Measurements from ENCODE around the gene OTUB2.

Gene OTUB2

DNA sequence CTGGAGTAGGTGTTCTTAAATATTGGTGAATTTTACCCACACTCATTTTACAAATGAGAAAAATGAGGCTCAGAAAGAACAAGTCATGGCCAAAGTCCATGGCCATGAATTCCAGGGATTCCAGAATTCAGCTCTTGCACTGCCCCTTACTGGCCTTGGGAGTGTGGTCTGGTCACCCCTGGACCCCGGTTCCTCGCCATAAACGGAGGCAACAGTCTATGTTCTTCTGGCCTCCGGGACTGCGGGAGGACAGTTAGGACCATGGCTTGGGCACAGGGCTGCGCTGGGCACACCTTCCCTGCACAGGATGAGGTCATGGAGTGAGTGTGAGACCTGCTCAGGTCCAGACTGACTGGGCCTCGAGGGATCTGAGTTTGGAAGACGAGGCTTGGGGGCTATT lies 22.1 kb upstream of the OTUB2 start:
- Histone ChIP-seq H3K27me3 (replicated peaks; ENCODE audit: insufficient read depth, low read length) (no peaks in the 10 kb centered on the region), H3K27ac (ENCODE audit: low read length) (no peak overlapping the region), H3K9ac (ENCODE audit: low read length) (no peak overlapping the region), H3F3A (ENCODE audit: insufficient read depth, low read length) (peaks cover 10% of the 10 kb centered on the region; the same call in 1 of the 2 replicates), H3K9me2 (replicated peaks; ENCODE audit: insufficient read depth, low read length) (no peaks in the 10 kb centered on the region), H4K20me1 (ENCODE audit: insufficient read depth, low read length) (no peaks in the 10 kb centered on the region), H3K36me3 (replicated peaks; ENCODE audit: insufficient read depth, low read length) (no peaks in the 10 kb centered on the region), H3K4me2 (ENCODE audit: low read depth, low read length) (no peak overlapping the region), H3K4me3 (ENCODE audit: low read length) (no peak overlapping the region), H3K9me3 (replicated peaks; ENCODE audit: insufficient read depth, low read length) (no peaks in the 10 kb centered on the region), H3K4me1 (ENCODE audit: low read length) (peaks cover 14% of the 10 kb centered on the region), H2AFZ (ENCODE audit: low read length) (no peak overlapping the region), H3K79me2 (ENCODE audit: low read length) (no peaks in the 10 kb centered on the region)
- TF ChIP-seq EZH2phosphoT487 (IDR thresholded peaks at IDR 0.05; ENCODE audit: low read length) = no peak
- TF ChIP-seq CTCF (IDR thresholded peaks at IDR 0.05; ENCODE audit: low read length) = no peak
- no peak for TF ChIP-seq EZH2 (optimal IDR thresholded peaks at IDR 0.05; ENCODE audit: low read depth, low read length)
- DNase-seq = no peak

- DNase-seq = no peak
- no peak overlapping the region for H3K4me2 ChIP-seq (ENCODE audit: low read depth, low read length)
- peaks cover 20% of the 10 kb centered on the region for H3F3A ChIP-seq (ENCODE audit: insufficient read depth, low read length)
- H3K9me2 ChIP-seq (replicated peaks; ENCODE audit: insufficient read depth, low read length) = no peaks in the 10 kb centered on the region
- H2AFZ ChIP-seq (ENCODE audit: low read length) = no peak overlapping the region
- no peaks in the 10 kb centered on the region for H3K36me3 ChIP-seq (replicated peaks; ENCODE audit: insufficient read depth, low read length)
- H3K9ac ChIP-seq (ENCODE audit: low read length) = no peak overlapping the region
- no peaks in the 10 kb centered on the region for H3K79me2 ChIP-seq (ENCODE audit: low read length)
- TF ChIP-seq CTCF (IDR thresholded peaks at IDR 0.05; ENCODE audit: low read length) (peak; percentile 29), EZH2 (optimal IDR thresholded peaks at IDR 0.05; ENCODE audit: low read depth, low read length) (no peak)
- no peak overlapping the region for H3K27ac ChIP-seq (ENCODE audit: low read length)
- no peaks in the 10 kb centered on the region for H4K20me1 ChIP-seq (ENCODE audit: insufficient read depth, low read length)
- H3K4me3 ChIP-seq (ENCODE audit: low read length) = no peak overlapping the region
- H3K27me3 ChIP-seq (replicated peaks; ENCODE audit: insufficient read depth, low read length) = no peaks in the 10 kb centered on the region
- no peaks in the 10 kb centered on the region for H3K9me3 ChIP-seq (replicated peaks; ENCODE audit: insufficient read depth, low read length)
- peaks cover 23% of the 10 kb centered on the region for H3K4me1 ChIP-seq (ENCODE audit: low read length)
Observed at GRCh38 chr14:94005324-94006073, 20.6 kb upstream of the OTUB2 start.

GRCh38 chr14:94008234-94008633 lies 17.9 kb upstream of the OTUB2 start:
- H3K36me3 ChIP-seq (replicated peaks; ENCODE audit: insufficient read depth, low read length) = no peaks in the 10 kb centered on the region
- H3K27ac ChIP-seq (ENCODE audit: low read length) = peak overlapping the region; percentile 96; the same call in 1 of the 2 replicates
- H3K4me3 ChIP-seq (ENCODE audit: low read length) = no peak overlapping the region
- no peak overlapping the region for H2AFZ ChIP-seq (ENCODE audit: low read length)
- H3K9ac ChIP-seq (ENCODE audit: low read length) = no peak overlapping the region
- DNase-seq = no peak
- H3K4me2 ChIP-seq (ENCODE audit: low read depth, low read length) = no peak overlapping the region
- TF ChIP-seq CTCF (IDR thresholded peaks at IDR 0.05; ENCODE audit: low read length) = no peak
- TF ChIP-seq EZH2 (optimal IDR thresholded peaks at IDR 0.05; ENCODE audit: low read depth, low read length) = no peak
- no peak for TF ChIP-seq EZH2phosphoT487 (IDR thresholded peaks at IDR 0.05; ENCODE audit: low read length)
- no peaks in the 10 kb centered on the region for H3K9me3 ChIP-seq (replicated peaks; ENCODE audit: insufficient read depth, low read length)
- H3K4me1 ChIP-seq (ENCODE audit: low read length) = peaks cover 35% of the 10 kb centered on the region
- H3F3A ChIP-seq (ENCODE audit: insufficient read depth, low read length) = peaks cover 33% of the 10 kb centered on the region
- H4K20me1 ChIP-seq (ENCODE audit: insufficient read depth, low read length) = no peaks in the 10 kb centered on the region
- no peaks in the 10 kb centered on the region for H3K9me2 ChIP-seq (replicated peaks; ENCODE audit: insufficient read depth, low read length)
- no peaks in the 10 kb centered on the region for H3K79me2 ChIP-seq (ENCODE audit: low read length)
- no peaks in the 10 kb centered on the region for H3K27me3 ChIP-seq (replicated peaks; ENCODE audit: insufficient read depth, low read length)

Measured in MM.1S (cell line).